Cardiac fibroblast (primary cell): ENCODE data around the gene LDB3.
A peak's percentile ranks its signal among the peaks of the same experiment; 100 is the strongest.

Experiments used
- DNase-seq, 2 donors: peaks; one replicate each; pipeline versions ENCODE4 v3.0.0 to v3.0.0-alpha.2; 2010; ENCODE audit warnings: low read depth in 2 of 2
- H3K4me3 ChIP-seq, 2 donors: replicated peaks in 1 of 2; 1 replicate in 1 of 2; 2 replicates in 1 of 2; pipeline ENCODE4 v1.5.1; 2011; ENCODE audit warnings: low read depth in 2 of 2, low read length in 2 of 2, mild to moderate bottlenecking in 2 of 2, moderate library complexity in 1 of 2
- CTCF ChIP-seq: IDR thresholded peaks from one replicate; pipeline ENCODE4 v1.5.1; 2011; ENCODE audit warnings: low read depth, mild to moderate bottlenecking, low read length, inconsistent platforms

Gene LDB3

GRCh38 chr10:86655173-86655540 lies 13.2 kb upstream of the LDB3 start:
- no peak for TF ChIP-seq CTCF
- no peak overlapping the region for H3K4me3 ChIP-seq
- no peak for DNase-seq

GRCh38 chr10:86655596-86655995 lies 12.7 kb upstream of the LDB3 start:
- no peak for TF ChIP-seq CTCF
- no peak overlapping the region for H3K4me3 ChIP-seq
- DNase-seq = no peak

GRCh38 chr10:86657011-86657395 lies 11.3 kb upstream of the LDB3 start:
- no peak for DNase-seq
- TF ChIP-seq CTCF = no peak
- no peak overlapping the region for H3K4me3 ChIP-seq

GRCh38 chr10:86657396-86658011 lies 10.8 kb upstream of the LDB3 start:
- TF ChIP-seq CTCF = no peak
- no peak overlapping the region for H3K4me3 ChIP-seq
- peak in 1 of 2 donors; percentile 57 for DNase-seq

- H3K4me3 ChIP-seq = no peak overlapping the region
- TF ChIP-seq CTCF = no peak
- DNase-seq = no peak
Measured at GRCh38 chr10:86658261-86658741, 10.0 kb upstream of the LDB3 start.

GRCh38 chr10:86658751-86659150 lies 9.6 kb upstream of the LDB3 start:
- no peak for DNase-seq
- no peak overlapping the region for H3K4me3 ChIP-seq
- TF ChIP-seq CTCF = no peak

GRCh38 chr10:86659161-86659691 lies 9.1 kb upstream of the LDB3 start:
- no peak for TF ChIP-seq CTCF
- no peak for DNase-seq

More at GRCh38 chr10:86659161-86659691, 9.1 kb upstream of the LDB3 start:
- no peak overlapping the region for H3K4me3 ChIP-seq
